Measurements from ENCODE around the gene FAM50B.

The FAM50B gene

GRCh38 chr6:3869284-3869631 lies 20.1 kb downstream of the FAM50B start:
- no peaks in the 10 kb centered on the region for H3K79me1 ChIP-seq (ENCODE audit: low read length)
- DNase-seq = no peak
- H3K9me3 ChIP-seq (ENCODE audit: insufficient read depth, low read depth, low read length) = no peaks in the 10 kb centered on the region
- no peak overlapping the region for H3K4ac ChIP-seq (ENCODE audit: low read depth, low read length)
- no CpG with 5 or more reads among the region's 3 CpGs for WGBS (ENCODE audit: extremely low coverage, insufficient coverage, insufficient read length)
- H3K23ac ChIP-seq (ENCODE audit: low read length) = no peak overlapping the region
- H2BK12ac ChIP-seq (ENCODE audit: low read length) = no peak overlapping the region
- no peak overlapping the region for H4K12ac ChIP-seq (ENCODE audit: low read depth, low read length)
- no peak overlapping the region for H4K91ac ChIP-seq (ENCODE audit: low read depth, low read length)
- H3K4me1 ChIP-seq (ENCODE audit: control insufficient read depth in 1 of 2, insufficient read depth in 2 of 2, low read length in 2 of 2) = no peaks in the 10 kb centered on the region
- no peak overlapping the region for H2BK120ac ChIP-seq (ENCODE audit: insufficient read depth, low read length, poor library complexity)
- no peak overlapping the region for H3K27ac ChIP-seq (ENCODE audit: low read depth, low read length)
- no peak overlapping the region for H4K8ac ChIP-seq (ENCODE audit: low read depth, low read length)
- no peak overlapping the region for H3K4me2 ChIP-seq (ENCODE audit: low read length)
- no peaks in the 10 kb centered on the region for H3K27me3 ChIP-seq (ENCODE audit: insufficient read depth, low read length)
- no peak overlapping the region for H3K14ac ChIP-seq (ENCODE audit: low read length)
- no peak overlapping the region for H3K18ac ChIP-seq (ENCODE audit: low read length)
- H2BK5ac ChIP-seq (ENCODE audit: low read depth, low read length, poor library complexity) = no peak overlapping the region
- no peaks in the 10 kb centered on the region for H3K36me3 ChIP-seq (ENCODE audit: control insufficient read depth in 1 of 2, insufficient read depth in 2 of 2, low read length in 2 of 2)
- no peak overlapping the region for H3K4me3 ChIP-seq (ENCODE audit: low read depth, low read length)
- H3K9ac ChIP-seq (ENCODE audit: low read length) = no peak overlapping the region
- no peak overlapping the region for H2AFZ ChIP-seq (ENCODE audit: insufficient read depth, low read length, poor library complexity)
- no peaks in the 10 kb centered on the region for H3K79me2 ChIP-seq (ENCODE audit: control insufficient read depth, insufficient read depth, low read length, poor library complexity)
- H2AK5ac ChIP-seq (ENCODE audit: low read length) = no peak overlapping the region

- no peaks in the 10 kb centered on the region for H3K36me3 ChIP-seq (ENCODE audit: control insufficient read depth in 1 of 2, insufficient read depth in 2 of 2, low read length in 2 of 2)
- no peak overlapping the region for H3K23ac ChIP-seq (ENCODE audit: low read length)
- H3K79me1 ChIP-seq (ENCODE audit: low read length) = no peaks in the 10 kb centered on the region
- H4K91ac ChIP-seq (ENCODE audit: low read depth, low read length) = no peak overlapping the region
- H3K18ac ChIP-seq (ENCODE audit: low read length) = no peak overlapping the region
- no peak overlapping the region for H3K4ac ChIP-seq (ENCODE audit: low read depth, low read length)
- no peaks in the 10 kb centered on the region for H3K4me1 ChIP-seq (ENCODE audit: control insufficient read depth in 1 of 2, insufficient read depth in 2 of 2, low read length in 2 of 2)
- no peak overlapping the region for H2BK5ac ChIP-seq (ENCODE audit: low read depth, low read length, poor library complexity)
- no peak overlapping the region for H3K4me2 ChIP-seq (ENCODE audit: low read length)
- no peak overlapping the region for H2AK5ac ChIP-seq (ENCODE audit: low read length)
- H3K9me3 ChIP-seq (ENCODE audit: insufficient read depth, low read depth, low read length) = no peaks in the 10 kb centered on the region
- no peak overlapping the region for H4K12ac ChIP-seq (ENCODE audit: low read depth, low read length)
- no peaks in the 10 kb centered on the region for H3K79me2 ChIP-seq (ENCODE audit: control insufficient read depth, insufficient read depth, low read length, poor library complexity)
- DNase-seq = peak in 1 of 2 donors; percentile 62
- H3K27ac ChIP-seq (ENCODE audit: low read depth, low read length) = no peak overlapping the region
- H2BK12ac ChIP-seq (ENCODE audit: low read length) = no peak overlapping the region
- H2AFZ ChIP-seq (ENCODE audit: insufficient read depth, low read length, poor library complexity) = no peak overlapping the region
- H3K9ac ChIP-seq (ENCODE audit: low read length) = no peak overlapping the region
- no peak overlapping the region for H2BK120ac ChIP-seq (ENCODE audit: insufficient read depth, low read length, poor library complexity)
- H3K14ac ChIP-seq (ENCODE audit: low read length) = no peak overlapping the region
- no peak overlapping the region for H4K8ac ChIP-seq (ENCODE audit: low read depth, low read length)
- no peak overlapping the region for H3K4me3 ChIP-seq (ENCODE audit: low read depth, low read length)
- no CpG with 5 or more reads among the region's 16 CpGs for WGBS (ENCODE audit: extremely low coverage, insufficient coverage, insufficient read length)
- no peaks in the 10 kb centered on the region for H3K27me3 ChIP-seq (ENCODE audit: insufficient read depth, low read length)
Observed at GRCh38 chr6:3869632-3870527, 20.7 kb downstream of the FAM50B start.

- no peak overlapping the region for H3K4me2 ChIP-seq (ENCODE audit: low read length)
- no peak overlapping the region for H3K4me3 ChIP-seq (ENCODE audit: low read depth, low read length)
- H2BK12ac ChIP-seq (ENCODE audit: low read length) = no peak overlapping the region
- no peaks in the 10 kb centered on the region for H3K79me2 ChIP-seq (ENCODE audit: control insufficient read depth, insufficient read depth, low read length, poor library complexity)
- H3K9me3 ChIP-seq (ENCODE audit: insufficient read depth, low read depth, low read length) = no peaks in the 10 kb centered on the region
- no peak overlapping the region for H2BK5ac ChIP-seq (ENCODE audit: low read depth, low read length, poor library complexity)
- DNase-seq = no peak
- no peak overlapping the region for H2AK5ac ChIP-seq (ENCODE audit: low read length)
- no peak overlapping the region for H2AFZ ChIP-seq (ENCODE audit: insufficient read depth, low read length, poor library complexity)
- no peak overlapping the region for H3K23ac ChIP-seq (ENCODE audit: low read length)
- H4K12ac ChIP-seq (ENCODE audit: low read depth, low read length) = no peak overlapping the region
- no peak overlapping the region for H2BK120ac ChIP-seq (ENCODE audit: insufficient read depth, low read length, poor library complexity)
- no peak overlapping the region for H3K18ac ChIP-seq (ENCODE audit: low read length)
- no peak overlapping the region for H3K9ac ChIP-seq (ENCODE audit: low read length)
- no peaks in the 10 kb centered on the region for H3K79me1 ChIP-seq (ENCODE audit: low read length)
- H4K91ac ChIP-seq (ENCODE audit: low read depth, low read length) = no peak overlapping the region
- H3K4ac ChIP-seq (ENCODE audit: low read depth, low read length) = no peak overlapping the region
- no peak overlapping the region for H4K8ac ChIP-seq (ENCODE audit: low read depth, low read length)
- no peak overlapping the region for H3K27ac ChIP-seq (ENCODE audit: low read depth, low read length)
- no CpG with 5 or more reads among the region's 5 CpGs for WGBS (ENCODE audit: extremely low coverage, insufficient coverage, insufficient read length)
- H3K14ac ChIP-seq (ENCODE audit: low read length) = no peak overlapping the region
- no peaks in the 10 kb centered on the region for H3K36me3 ChIP-seq (ENCODE audit: control insufficient read depth in 1 of 2, insufficient read depth in 2 of 2, low read length in 2 of 2)
- H3K4me1 ChIP-seq (ENCODE audit: control insufficient read depth in 1 of 2, insufficient read depth in 2 of 2, low read length in 2 of 2) = no peaks in the 10 kb centered on the region
- no peaks in the 10 kb centered on the region for H3K27me3 ChIP-seq (ENCODE audit: insufficient read depth, low read length)
Observed at GRCh38 chr6:3870528-3870925, 21.4 kb downstream of the FAM50B start.

GRCh38 chr6:3871515-3871914 lies 22.3 kb downstream of the FAM50B start:
- H3K4me3 ChIP-seq (ENCODE audit: low read depth, low read length) = no peak overlapping the region
- H2BK120ac ChIP-seq (ENCODE audit: insufficient read depth, low read length, poor library complexity) = no peak overlapping the region
- no peak overlapping the region for H2BK5ac ChIP-seq (ENCODE audit: low read depth, low read length, poor library complexity)
- no peak overlapping the region for H2BK12ac ChIP-seq (ENCODE audit: low read length)
- no peak overlapping the region for H3K4me2 ChIP-seq (ENCODE audit: low read length)
- H3K4me1 ChIP-seq (ENCODE audit: control insufficient read depth in 1 of 2, insufficient read depth in 2 of 2, low read length in 2 of 2) = no peaks in the 10 kb centered on the region
- no peak overlapping the region for H2AFZ ChIP-seq (ENCODE audit: insufficient read depth, low read length, poor library complexity)
- H3K27ac ChIP-seq (ENCODE audit: low read depth, low read length) = no peak overlapping the region
- H3K4ac ChIP-seq (ENCODE audit: low read depth, low read length) = no peak overlapping the region
- H4K12ac ChIP-seq (ENCODE audit: low read depth, low read length) = no peak overlapping the region
- H2AK5ac ChIP-seq (ENCODE audit: low read length) = no peak overlapping the region
- H4K8ac ChIP-seq (ENCODE audit: low read depth, low read length) = no peak overlapping the region
- no CpG with 5 or more reads among the region's 4 CpGs for WGBS (ENCODE audit: extremely low coverage, insufficient coverage, insufficient read length)
- no peaks in the 10 kb centered on the region for H3K27me3 ChIP-seq (ENCODE audit: insufficient read depth, low read length)
- H3K18ac ChIP-seq (ENCODE audit: low read length) = no peak overlapping the region
- no peak overlapping the region for H3K14ac ChIP-seq (ENCODE audit: low read length)
- no peak overlapping the region for H3K23ac ChIP-seq (ENCODE audit: low read length)
- no peaks in the 10 kb centered on the region for H3K36me3 ChIP-seq (ENCODE audit: control insufficient read depth in 1 of 2, insufficient read depth in 2 of 2, low read length in 2 of 2)
- no peaks in the 10 kb centered on the region for H3K79me1 ChIP-seq (ENCODE audit: low read length)
- no peaks in the 10 kb centered on the region for H3K79me2 ChIP-seq (ENCODE audit: control insufficient read depth, insufficient read depth, low read length, poor library complexity)
- H3K9me3 ChIP-seq (ENCODE audit: insufficient read depth, low read depth, low read length) = no peaks in the 10 kb centered on the region
- no peak for DNase-seq
- H4K91ac ChIP-seq (ENCODE audit: low read depth, low read length) = no peak overlapping the region
- H3K9ac ChIP-seq (ENCODE audit: low read length) = no peak overlapping the region

All from trophoblast cell (in vitro differentiated cells and primary cell).